Loucy (cell line): ENCODE measurements around the gene TOLLIP.

ENCODE experiments used
- H2AFZ ChIP-seq: fragments of 200-600 bp; sonication (generic); 2 replicates; pipeline ENCODE4 v1.6.0; 2016; ENCODE audit warnings: antibody characterized with exemption, mild to moderate bottlenecking, low read length, moderate library complexity
- H3F3A ChIP-seq: fragments of 200-600 bp; 2 replicates; pipeline ENCODE4 v1.6.0; 2016; ENCODE audit warnings: antibody characterized with exemption, low read depth, mild to moderate bottlenecking
- H3K27me3 ChIP-seq: fragments of 200-600 bp; sonication (generic); 2 replicates; pipeline ENCODE4 v1.6.1; 2014; ENCODE audit warnings: low read length, mild to moderate bottlenecking; ENCODE audit not compliant: insufficient read depth, poor library complexity, severe bottlenecking
- H3K36me3 ChIP-seq: fragments of 200-600 bp; sonication (generic); 2 replicates; pipeline ENCODE4 v1.6.1; 2016; ENCODE audit warnings: low read length; ENCODE audit not compliant: insufficient read depth
- H3K4me1 ChIP-seq: fragments of 200-600 bp; sonication (generic); 2 replicates; pipeline ENCODE4 v1.5.1; 2014; ENCODE audit warnings: low read length, mild to moderate bottlenecking; ENCODE audit not compliant: insufficient read depth, poor library complexity, severe bottlenecking
- H3K4me2 ChIP-seq: fragments of 200-600 bp; sonication (generic); 2 replicates; pipeline ENCODE4 v1.6.0; 2014; ENCODE audit warnings: antibody characterized with exemption, low read length, low read depth, mild to moderate bottlenecking; ENCODE audit not compliant: poor library complexity, severe bottlenecking
- H3K4me3 ChIP-seq: fragments of 200-600 bp; sonication (generic); 2 replicates; pipeline ENCODE4 v1.5.1; 2014; ENCODE audit warnings: low read length, mild to moderate bottlenecking, mixed read lengths; ENCODE audit not compliant: poor library complexity, severe bottlenecking
- H3K79me2 ChIP-seq: fragments of 200-600 bp; sonication (generic); 2 replicates; pipeline ENCODE4 v1.6.1; 2014; ENCODE audit warnings: low read length; ENCODE audit not compliant: insufficient read depth
- H3K9ac ChIP-seq: fragments of 200-600 bp; sonication (generic); 2 replicates; pipeline ENCODE4 v1.6.0; 2014; ENCODE audit warnings: mild to moderate bottlenecking, low read depth, low read length, moderate library complexity; ENCODE audit not compliant: poor library complexity, severe bottlenecking
- H3K9me2 ChIP-seq: fragments of 200-600 bp; sonication (generic); replicated peaks from 2 replicates; pipeline ENCODE4 v1.6.1; 2016; ENCODE audit warnings: low read depth, low read length, mixed read lengths
- H3K9me3 ChIP-seq: fragments of 200-600 bp; sonication (generic); 2 replicates; pipeline ENCODE4 v1.6.1; 2014; ENCODE audit warnings: mild to moderate bottlenecking, antibody characterized with exemption, low read length, low read depth; ENCODE audit not compliant: insufficient read depth
- H4K20me1 ChIP-seq: fragments of 200-600 bp; sonication (generic); 2 replicates; pipeline ENCODE4 v1.6.0; 2014; ENCODE audit warnings: antibody characterized with exemption, low read length, mild to moderate bottlenecking; ENCODE audit not compliant: insufficient read depth, poor library complexity, severe bottlenecking
- EZH2phosphoT487 ChIP-seq: fragments of 200-600 bp; IDR thresholded peaks from 2 replicates; pipeline ENCODE4 v1.6.1; 2018; ENCODE audit warnings: antibody characterized with exemption, mild to moderate bottlenecking, moderate library complexity, borderline replicate concordance
- TF ChIP-seq, protein P1 (sequence below): fragments of 200-600 bp; sonication (generic); conservative IDR thresholded peaks from 2 replicates; pipeline ENCODE4 v1.5.1; 2014; ENCODE audit warnings: mild to moderate bottlenecking, antibody characterized with exemption, low read length

The TOLLIP gene

DNA sequence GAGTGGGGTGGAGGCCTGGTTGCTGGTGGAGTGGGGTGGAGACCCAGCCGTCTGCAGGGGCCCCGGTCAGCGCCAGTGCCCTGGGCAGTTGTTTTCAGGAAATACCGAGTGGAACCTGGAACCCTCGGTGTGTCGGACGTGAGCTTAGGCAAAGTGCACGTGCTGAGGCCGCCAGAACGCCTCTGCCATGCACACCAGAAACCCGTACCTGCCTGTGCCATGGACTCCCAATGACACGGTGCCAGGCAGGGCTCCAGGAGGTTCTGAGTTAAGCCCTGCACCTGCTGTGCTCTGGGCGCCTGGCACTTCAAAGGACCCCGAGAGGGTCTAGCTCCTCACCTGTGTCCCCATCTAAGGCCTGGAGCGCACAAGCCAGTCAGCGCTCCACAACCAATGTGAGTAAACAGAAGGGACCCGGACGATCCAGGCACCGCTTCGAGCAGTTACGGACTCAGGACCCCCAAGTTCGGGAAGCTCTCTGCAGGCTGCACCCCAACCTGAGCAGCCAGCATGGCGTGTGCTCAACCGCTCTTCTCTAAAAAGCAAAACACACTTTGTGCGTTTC lies 12.3 kb downstream of the TOLLIP start:
- H3K9me2 ChIP-seq: no peaks in the 10 kb centered on the region
- peaks cover 54% of the 10 kb centered on the region for H3K79me2 ChIP-seq
- no peak overlapping the region for H3K4me2 ChIP-seq
- H3K4me1 ChIP-seq: no peaks in the 10 kb centered on the region
- no peaks in the 10 kb centered on the region for H3K9me3 ChIP-seq
- no peak overlapping the region for H3K9ac ChIP-seq
- H3F3A ChIP-seq: no peaks in the 10 kb centered on the region
- no peak overlapping the region for H2AFZ ChIP-seq
- TF ChIP-seq, protein P1, sequence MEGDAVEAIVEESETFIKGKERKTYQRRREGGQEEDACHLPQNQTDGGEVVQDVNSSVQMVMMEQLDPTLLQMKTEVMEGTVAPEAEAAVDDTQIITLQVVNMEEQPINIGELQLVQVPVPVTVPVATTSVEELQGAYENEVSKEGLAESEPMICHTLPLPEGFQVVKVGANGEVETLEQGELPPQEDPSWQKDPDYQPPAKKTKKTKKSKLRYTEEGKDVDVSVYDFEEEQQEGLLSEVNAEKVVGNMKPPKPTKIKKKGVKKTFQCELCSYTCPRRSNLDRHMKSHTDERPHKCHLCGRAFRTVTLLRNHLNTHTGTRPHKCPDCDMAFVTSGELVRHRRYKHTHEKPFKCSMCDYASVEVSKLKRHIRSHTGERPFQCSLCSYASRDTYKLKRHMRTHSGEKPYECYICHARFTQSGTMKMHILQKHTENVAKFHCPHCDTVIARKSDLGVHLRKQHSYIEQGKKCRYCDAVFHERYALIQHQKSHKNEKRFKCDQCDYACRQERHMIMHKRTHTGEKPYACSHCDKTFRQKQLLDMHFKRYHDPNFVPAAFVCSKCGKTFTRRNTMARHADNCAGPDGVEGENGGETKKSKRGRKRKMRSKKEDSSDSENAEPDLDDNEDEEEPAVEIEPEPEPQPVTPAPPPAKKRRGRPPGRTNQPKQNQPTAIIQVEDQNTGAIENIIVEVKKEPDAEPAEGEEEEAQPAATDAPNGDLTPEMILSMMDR: no peak
- TF ChIP-seq EZH2phosphoT487: no peak
- peaks cover 4% of the 10 kb centered on the region for H4K20me1 ChIP-seq
- peaks cover 4% of the 10 kb centered on the region; the same call in 1 of the 2 replicates for H3K36me3 ChIP-seq
- no peaks in the 10 kb centered on the region for H3K27me3 ChIP-seq
- H3K4me3 ChIP-seq: no peak overlapping the region

DNA sequence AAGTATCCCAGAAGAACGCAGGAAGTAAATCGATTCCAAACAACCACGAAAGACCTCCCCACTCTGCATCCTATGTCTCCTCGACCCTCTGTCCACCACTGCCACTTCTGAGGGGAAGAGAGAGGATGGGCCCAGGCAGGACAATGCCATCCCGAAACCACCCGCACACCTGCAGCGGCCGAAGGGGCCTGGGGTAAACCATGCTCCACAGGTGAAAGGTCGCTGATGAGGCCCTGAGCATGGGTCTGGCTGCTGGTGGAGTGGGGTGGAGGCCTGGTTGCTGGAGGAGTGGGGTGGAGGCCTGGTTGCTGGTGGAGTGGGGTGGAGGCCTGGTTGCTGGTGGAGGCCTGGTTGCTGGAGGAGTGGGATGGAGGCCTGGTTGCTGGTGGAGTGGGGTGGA lies 13.1 kb downstream of the TOLLIP start:
- no peaks in the 10 kb centered on the region for H3F3A ChIP-seq
- no peaks in the 10 kb centered on the region for H3K9me3 ChIP-seq
- TF ChIP-seq, protein P1: no peak
- TF ChIP-seq EZH2phosphoT487: no peak
- H3K9ac ChIP-seq: no peak overlapping the region
- H3K4me1 ChIP-seq: no peaks in the 10 kb centered on the region
- no peak overlapping the region for H3K4me3 ChIP-seq
- H2AFZ ChIP-seq: no peak overlapping the region
- peaks cover 4% of the 10 kb centered on the region for H4K20me1 ChIP-seq
- H3K9me2 ChIP-seq: no peaks in the 10 kb centered on the region
- H3K79me2 ChIP-seq: peaks cover 46% of the 10 kb centered on the region
- no peaks in the 10 kb centered on the region for H3K27me3 ChIP-seq
- H3K36me3 ChIP-seq: peaks cover 4% of the 10 kb centered on the region; the same call in 1 of the 2 replicates
- no peak overlapping the region for H3K4me2 ChIP-seq

DNA sequence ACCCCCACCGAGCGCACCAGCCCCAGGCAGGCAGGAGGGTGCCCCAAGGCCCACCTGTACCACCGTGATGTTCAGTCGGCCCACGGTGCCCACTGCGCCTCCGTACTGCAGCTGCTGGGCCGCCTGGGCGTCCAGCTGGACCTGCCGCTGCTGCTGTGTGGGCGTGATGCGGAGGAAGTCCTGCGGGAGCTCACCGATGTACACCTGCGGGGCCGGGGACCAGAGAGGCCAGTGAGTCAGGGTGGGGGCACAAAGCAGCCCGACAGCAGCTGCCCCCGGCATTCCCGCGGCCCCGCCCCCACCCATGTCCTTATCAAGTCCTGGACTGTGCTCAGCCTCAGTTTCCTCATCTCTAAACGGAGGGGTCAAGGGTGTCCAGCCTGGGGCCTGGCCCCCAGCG lies 13.8 kb downstream of the TOLLIP start:
- Histone ChIP-seq H2AFZ (no peak overlapping the region), H3K27me3 (no peaks in the 10 kb centered on the region), H3K9me2 (no peaks in the 10 kb centered on the region), H3K36me3 (peaks cover 7% of the 10 kb centered on the region; the same call in 1 of the 2 replicates), H3F3A (no peaks in the 10 kb centered on the region), H3K9ac (no peak overlapping the region), H3K4me2 (no peak overlapping the region), H3K4me1 (no peaks in the 10 kb centered on the region), H3K4me3 (no peak overlapping the region), H4K20me1 (peaks cover 4% of the 10 kb centered on the region), H3K9me3 (no peaks in the 10 kb centered on the region), H3K79me2 (peaks cover 40% of the 10 kb centered on the region)
- TF ChIP-seq, protein P1: no peak
- TF ChIP-seq EZH2phosphoT487: no peak
